GM21515 (cell line): ENCODE measurements around the gene LDHAL6B.

ENCODE experiments used
- ATAC-seq: cut with Tn5 transposase; IDR thresholded peaks from one replicate; pipeline ENCODE4 v1.9.1; 2021; ENCODE audit not compliant: unreplicated experiment

The LDHAL6B gene

DNA sequence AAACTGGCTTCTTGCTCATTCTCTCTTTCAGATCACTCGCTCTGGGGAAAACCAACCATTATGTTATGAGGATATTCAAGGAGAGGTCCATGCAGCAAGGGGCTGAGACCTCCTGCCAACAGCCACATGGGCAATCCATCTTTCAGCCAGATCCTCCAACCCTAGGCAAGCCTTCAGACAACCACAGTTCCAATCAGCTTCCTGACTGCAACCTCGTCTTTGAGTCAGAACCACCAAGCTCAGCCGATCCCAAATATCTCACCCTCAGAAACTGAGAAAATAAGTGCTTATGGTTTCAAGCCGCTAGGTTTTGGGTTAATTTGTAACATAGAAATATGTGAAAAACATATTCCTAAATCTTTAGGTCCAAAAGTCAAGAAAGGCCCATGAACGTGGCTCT, 10.3 kb downstream of the LDHAL6B start:
- ATAC-seq, result no peak

DNA sequence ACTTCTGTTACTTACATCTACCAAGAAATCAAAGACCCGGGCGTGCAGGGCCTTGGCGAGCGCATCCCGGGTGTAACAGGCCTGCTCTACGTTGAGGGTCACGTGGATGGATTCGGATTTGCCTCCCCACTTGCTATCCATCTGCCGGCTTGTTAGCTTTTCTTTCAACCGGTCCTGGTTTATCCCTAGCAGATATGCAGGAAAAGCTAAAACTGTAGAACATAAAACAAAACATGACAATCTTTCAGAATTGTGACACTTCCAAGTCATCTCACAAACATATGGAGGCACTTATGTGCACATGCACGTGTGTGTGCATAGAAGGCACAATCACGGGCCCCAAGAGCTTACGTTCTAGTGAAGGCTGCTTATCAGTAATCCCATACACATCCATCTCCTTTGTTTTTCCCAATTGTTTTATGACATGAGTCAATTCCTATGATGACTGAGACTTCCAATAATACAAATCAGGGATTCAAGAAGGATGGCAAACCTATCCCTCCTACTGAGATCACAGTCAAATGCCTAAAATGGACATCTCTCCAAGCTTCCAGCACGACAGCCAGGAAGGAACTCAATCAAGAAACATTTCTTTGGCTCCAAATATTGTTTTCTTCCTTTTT, 11.3 kb downstream of the LDHAL6B start:
- no peak for ATAC-seq

DNA sequence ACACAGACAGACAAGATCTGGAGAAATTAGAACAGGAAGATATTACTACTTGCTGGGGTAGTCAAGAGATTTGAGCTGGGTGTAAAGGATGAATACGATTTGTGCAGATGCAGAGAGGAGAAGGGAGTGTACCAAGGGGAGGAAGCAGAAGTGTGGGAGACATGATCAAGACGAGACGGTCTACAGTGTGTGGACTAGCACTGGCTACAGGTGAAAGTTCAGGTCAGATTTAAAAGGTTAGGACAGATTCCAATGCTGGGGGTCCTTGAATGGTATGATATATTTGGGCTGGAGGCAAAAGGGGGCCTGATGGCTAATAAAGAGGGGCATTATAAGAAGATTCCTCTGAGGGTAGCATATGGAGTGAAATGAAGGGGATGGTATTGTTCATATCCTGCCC, 12.1 kb downstream of the LDHAL6B start:
- no peak for ATAC-seq

DNA sequence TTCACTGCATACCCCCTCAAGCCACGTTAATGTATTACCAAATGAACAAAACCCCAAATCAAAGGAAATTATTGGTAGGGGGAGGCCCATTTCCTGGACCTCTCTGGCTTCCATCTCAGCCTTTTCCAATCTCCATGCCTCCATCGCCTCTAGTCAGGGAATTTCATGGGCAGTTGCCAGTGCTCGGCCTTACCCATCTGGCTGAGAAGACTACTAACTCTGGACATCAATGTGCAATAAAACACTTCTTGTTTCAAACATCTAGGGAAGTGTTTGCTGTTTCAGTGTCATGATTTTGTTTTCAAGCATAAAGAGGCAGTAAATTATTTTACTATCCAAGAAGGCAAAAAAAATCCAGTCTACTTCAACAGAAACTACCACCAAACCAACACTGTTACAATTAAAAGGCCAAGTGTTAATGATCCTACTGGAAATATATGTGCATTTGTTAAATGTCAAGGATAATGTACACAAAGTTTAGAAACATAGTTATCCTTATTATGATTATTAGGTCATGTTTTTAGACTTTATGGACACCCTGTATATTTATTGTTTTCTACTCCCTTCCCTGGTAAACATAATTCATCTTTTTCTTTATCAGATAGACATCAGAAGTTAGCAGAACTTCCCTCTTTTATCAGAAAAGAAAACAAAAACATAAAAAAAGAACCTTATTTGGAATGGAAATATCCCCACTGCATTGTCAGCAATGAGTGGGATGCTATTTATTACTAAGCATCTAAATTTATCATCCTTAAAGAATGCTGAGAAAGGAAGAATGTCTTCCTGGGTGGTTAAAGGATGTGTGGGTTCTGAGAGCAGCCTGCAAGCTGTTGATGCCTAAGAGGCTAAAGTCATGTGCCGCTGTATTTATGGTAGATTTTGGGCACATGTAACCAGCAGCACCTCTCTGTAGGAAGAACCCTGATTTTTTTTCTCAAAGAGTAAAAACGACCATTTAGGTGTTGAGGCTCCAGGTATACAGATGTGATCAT, 15.2 kb downstream of the LDHAL6B start:
- ATAC-seq, result no peak

DNA sequence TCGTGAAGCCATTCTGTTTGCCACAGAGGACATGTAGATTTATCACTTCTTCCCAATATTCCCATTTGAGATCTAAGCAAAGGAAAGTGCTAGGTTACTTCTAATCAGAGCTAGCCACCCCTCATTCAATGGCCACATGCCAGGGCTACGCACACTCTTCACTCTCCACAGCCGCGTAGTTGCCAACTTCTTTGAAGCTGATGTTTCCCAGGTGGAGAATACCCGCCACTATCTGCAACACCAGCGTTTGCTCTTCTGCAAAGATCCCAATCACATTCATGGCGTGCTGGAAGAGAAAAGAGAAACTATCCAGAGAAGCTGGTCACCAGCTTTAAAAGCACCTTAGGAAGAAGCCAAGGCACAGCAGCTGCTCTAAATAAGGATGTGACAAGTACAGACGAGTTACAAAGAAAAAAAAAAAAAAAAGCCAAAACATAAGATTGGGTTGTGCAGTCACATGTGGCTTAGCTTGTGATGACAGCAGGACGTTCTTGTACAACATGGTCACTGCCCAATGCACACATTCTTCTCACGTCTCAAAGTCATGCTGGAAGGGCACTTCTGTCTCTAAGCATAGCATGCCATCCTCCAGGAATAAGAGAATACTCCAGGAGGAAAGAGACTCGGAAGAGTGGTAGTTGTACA, 16.4 kb downstream of the LDHAL6B start:
- ATAC-seq, result no peak

DNA sequence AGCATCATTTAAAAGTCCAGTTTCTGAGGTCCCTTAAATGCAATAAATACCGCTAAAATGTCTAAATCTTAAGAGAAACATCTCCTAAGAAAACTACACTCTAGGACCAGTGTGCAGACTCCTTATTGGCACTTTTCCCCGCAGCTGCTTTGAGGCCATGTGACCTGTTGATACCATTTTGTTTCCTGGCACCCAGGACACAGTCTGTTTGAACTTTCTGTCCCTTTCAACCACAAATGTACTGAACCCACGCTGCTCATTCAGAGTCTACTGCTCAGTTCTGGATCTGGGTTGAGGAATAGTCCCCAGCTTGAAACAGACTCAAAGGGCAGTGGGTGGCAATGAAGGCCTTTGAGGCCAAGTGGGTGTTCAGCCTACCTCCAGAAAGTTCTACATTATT, 17.1 kb downstream of the LDHAL6B start:
- ATAC-seq, result no peak

DNA sequence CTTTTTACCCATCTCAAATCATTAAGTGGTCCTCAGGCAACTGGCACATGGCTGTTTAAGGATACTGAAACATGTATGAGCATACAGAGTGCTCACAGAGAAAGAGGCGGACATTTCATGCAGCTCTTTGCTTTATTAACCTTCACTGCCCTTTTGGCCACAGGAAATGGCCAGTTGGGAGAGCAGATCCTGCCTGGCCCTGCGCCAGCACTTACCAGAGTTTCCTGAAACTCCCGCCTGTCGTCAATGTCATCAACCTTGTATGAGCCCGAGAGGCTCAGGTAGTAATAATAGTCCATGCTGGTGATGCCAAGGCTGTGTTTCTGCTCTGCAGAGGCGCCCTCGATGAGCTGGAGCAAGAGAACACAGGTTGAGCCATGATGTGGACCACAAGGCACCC, 17.8 kb downstream of the LDHAL6B start:
- no peak for ATAC-seq

DNA sequence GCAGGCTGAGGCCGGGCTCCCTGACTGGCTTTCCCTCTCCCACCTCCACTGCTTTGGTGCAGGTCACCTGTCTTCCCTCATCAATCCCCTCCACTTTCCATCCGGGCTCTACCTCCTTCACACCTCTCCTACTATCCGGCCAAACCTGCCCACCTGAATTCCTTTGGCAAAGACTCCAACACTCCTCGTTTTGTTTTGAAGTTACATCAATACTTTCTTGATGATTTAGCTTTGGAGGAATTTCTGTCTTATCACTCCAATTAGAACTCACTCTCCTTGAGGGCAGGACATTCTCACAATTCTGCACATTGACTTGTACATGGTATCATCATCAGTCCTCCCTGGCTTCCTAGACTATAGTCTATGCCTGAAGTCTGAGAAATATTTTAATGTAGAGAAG, 20.4 kb downstream of the LDHAL6B start:
- no peak for ATAC-seq

DNA sequence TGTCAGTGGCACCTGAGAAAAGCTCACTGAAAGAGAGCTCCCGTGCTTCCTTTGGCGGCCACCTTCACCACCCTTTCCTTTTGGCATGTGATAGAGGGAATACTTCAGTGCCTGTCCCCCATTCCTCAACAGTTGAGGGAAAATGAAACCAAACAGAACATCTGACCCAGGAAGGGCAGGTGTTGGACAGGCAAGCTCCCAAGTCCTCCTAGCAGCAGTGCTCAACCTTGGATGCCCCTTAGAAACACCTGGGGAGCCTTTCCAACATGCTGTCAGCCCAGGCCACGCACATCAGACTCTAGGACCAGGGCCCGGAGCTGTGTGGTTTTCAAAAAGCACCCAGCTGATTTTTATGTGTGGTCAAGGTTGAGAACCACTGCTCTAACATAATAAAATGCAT, 22.4 kb downstream of the LDHAL6B start:
- ATAC-seq, result no peak

DNA sequence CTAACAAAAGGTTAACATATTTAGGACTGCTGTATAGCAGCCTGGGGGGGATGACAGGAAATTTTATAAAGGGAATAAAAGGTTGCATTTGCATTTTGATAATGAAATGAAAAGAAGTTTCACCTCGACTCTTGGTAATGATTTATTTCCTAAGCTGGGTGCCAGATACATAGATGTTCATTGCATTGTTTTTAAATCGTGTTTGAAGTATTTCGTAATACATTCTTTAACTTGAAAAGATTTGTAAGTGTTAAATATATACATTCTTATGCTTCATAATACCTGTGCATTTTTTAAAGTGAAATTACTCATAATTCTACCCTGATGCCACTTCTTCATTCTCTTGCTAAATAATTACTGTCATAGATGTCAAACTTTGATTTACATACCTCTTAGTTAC, 22.8 kb downstream of the LDHAL6B start:
- no peak for ATAC-seq

DNA sequence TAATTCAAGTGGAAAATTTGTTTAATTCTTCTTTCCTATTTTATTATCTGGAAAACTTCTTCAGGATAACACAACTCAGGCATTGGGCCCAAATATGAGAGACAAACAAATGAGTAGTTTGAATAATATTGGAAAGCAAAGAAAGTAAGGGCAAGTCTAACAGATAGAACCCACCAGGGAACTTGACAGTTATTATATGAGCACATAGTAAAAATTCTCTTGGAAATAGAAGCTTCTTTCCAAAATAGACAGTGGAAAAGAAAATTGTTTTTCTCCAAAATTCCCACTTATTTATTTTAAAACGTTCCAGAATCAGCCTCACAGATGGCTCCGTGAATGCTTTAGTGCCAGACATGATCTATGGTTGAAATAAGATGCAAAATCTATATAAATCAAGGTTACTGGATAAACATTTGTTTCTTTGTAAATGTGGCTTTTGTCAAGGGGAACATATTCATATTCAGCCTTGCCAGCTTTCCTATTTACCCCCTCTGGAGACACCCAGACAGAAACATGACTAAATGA, 23.9 kb downstream of the LDHAL6B start:
- ATAC-seq, result no peak

DNA sequence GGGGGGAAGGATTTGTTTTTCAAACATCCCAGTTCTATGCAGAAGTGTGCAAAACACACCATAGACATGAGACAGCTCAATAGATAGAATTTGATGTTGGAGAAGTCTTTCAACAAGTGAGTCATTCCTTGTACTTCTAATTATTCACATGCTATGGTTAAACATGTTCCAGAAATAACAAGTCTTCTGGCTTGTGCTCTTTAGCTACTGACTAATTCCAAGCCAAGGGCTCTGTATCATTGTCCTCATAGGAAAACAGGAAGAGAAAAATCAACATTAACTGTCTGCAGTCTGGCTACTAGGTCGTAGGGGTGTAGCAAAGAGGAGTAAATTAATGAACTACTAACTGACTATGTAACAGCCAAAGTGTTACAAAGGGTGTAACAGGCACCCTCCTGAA, 25.8 kb downstream of the LDHAL6B start:
- ATAC-seq, result no peak

DNA sequence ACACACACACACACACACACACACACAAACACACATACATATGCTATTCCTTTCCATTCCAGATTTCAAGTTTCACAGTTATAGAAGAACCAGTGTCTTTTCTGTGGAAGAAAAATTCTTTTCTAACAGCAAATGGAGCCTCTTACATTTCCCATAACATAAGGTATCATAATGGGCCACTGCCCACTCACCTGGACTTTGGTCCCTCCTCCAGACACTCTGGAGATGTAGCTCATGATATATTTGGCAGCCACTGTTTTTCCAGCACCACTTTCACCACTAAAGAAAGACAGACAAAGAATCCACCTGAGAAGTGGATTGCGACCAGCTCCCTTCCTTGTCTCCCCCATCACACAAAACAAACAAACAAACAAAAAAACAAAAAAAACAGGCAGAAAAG, 29.8 kb downstream of the LDHAL6B start:
- ATAC-seq, result no peak

DNA sequence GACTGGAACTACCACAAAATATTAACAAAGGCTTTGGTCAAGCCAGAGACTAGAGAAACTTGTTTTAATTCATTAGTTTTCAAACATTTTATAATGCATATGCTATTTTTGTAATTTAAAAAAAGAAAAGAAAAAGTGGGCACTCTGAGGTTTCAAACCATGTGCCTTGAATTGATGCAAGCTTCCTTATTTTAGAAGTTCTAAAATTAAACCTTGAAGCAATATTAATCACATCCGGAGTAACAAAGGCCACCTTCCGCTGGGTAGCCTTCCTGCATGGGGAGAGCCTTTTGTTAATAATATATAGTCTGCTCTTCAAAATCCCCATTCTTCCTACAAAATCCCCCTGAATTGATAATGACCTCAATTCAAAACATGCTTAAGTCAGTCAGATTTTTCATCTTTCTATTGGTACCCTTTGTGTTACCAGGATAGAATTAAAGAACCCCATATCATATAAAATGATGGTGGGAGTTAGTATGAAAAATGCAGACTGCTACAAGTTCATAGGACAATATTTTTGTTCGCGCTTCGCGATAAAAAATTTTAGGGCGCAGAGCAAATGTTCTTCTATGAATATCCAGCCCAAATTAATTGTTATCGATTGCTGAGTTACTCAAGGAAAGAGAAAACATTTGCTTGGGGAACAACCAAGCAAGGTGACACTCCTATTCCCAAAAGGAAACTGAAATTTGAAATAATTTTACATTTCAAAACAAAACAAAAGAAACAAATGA, 30.6 kb downstream of the LDHAL6B start:
- peak; percentile 63 for ATAC-seq

DNA sequence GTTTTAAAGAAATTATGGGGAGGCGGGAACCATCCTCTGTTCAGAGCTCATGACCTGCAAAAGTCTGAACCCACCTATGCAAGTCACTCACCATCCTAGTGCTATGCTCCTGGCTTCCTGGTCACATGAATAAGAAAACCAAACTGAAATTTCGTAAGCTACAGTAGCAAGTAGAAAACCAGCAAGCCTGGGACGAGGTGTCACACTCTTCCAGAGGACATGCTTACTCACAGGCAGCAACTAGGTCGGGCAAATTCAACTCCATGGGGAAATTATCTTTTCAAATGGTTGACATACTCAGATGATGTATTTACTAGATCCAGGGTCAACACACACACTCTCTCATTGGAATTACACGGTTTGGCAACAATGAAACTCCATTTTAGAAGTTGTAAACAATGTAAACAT, 31.3 kb downstream of the LDHAL6B start:
- peak; percentile 59 for ATAC-seq

DNA sequence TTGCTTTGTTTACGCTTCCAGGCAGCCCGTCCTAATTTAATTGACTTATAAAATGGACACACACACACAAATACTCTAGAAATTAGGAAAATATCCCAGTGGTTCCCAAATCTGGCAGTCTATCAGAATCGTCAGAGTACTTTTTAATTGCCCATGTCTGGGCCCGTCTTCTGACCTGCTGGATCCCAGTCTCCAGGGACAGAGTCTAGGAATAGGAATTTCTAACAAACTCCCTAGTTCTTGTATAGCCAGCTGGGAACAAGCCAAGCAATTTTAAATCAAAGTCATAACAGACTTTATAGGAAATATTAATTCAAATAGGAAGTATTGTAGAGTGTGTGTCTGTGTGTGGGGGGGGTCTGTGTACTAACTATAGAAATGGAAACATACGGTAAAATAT, 33.4 kb downstream of the LDHAL6B start:
- ATAC-seq, result no peak

DNA sequence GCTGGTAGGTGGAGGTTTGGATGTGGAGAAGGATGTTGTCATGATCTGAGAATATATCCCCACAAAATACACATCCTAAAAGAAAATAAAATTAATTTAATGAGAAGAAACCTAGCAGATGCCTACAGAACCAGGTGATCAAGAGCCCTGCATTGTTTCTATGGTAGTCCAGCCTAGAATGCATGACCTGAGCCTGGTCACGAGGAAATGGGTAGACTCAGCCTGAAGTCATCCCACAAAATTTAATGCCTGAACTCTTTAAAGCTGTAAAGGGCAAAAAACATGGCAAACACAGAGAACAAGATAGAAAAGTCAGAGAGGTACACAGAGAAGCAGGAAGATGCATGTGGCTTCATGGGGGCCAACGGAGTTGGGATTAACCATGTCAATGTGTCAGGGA, 36.0 kb downstream of the LDHAL6B start:
- ATAC-seq, result no peak

DNA sequence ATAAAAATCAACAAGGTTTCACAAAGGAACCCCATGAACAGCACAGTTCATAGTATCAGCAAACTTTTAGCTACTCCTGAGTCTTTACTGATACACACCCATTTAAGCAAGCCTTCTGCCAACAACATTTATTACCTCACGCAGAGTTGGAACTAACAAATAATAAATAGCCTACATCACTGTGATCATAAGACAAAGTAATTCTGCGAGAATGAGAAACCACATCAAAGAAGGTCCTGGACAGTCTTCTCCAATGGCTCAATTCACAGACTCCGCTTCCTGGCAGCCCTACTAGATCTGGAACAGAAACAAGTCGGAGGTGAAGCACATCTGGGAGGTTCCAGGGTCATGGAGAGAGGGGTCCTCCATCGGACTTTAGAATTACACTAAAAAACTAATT, 37.0 kb downstream of the LDHAL6B start:
- ATAC-seq, result no peak

DNA sequence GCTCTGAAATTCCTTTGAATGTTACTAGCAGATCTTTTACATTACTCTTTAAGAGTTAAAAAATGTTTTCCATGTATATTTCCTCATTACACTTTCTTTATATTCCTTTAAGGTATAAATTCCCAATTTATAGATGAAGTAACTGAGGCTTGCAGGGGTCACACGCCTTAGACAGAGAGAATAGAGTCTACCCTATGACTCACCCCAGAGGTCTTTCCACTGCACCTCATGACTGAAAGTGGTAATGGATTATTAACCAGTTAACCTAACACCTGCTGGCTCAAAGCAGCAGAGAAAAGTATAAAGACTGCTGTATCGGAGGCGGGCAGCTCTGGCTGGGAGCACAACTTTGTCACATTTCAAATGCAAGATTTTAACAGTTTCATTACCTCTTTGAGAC, 37.7 kb downstream of the LDHAL6B start:
- peak; percentile 74 for ATAC-seq

DNA sequence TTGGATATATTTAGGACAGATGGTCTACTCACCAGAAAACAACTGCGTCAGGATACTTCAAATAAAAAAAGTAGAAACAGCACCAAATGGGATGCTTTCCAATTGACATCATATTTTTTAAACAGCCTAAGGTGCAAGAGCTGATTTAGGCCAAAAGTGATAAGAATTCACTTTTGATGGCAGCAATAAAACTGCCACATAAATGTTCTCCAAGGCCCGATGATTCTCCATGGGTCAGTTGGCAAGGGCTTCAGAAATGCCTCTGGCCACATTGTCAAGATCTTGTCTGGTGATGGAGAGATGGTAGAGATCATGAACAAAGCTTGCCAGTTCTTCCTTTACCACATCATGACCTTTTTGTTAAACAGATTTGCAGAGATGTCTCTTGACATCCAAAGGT, 38.9 kb downstream of the LDHAL6B start:
- ATAC-seq, result no peak

DNA sequence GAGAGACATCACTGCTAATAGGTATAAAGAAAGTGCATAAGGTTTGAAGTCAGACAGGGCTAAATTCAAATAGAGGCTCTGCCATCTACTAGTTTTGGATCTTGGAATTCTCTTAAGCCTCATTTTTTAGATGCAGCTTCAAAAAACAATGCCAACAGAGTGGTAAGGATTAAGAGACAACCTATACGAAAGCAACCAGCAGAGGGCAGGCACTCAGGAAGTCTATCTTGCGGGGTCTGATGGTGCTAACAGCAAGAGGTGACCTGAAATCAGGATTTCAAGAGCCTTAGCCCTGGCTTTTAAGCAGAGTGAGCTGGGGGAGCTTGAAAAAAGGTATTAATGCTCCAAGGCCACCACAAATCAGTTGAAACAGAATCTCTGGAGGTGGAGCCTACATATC, 40.7 kb downstream of the LDHAL6B start:
- no peak for ATAC-seq
